Suprapubic skin (tissue), 3 donors: ENCODE data around the gene P4HB.

Experiments
- EP300 ChIP-seq: sonication (generic); formaldehyde crosslinking; IDR thresholded peaks from one replicate; pipeline ENCODE4 v1.6.1; 2017; ENCODE audit warnings: antibody characterized with exemption
- TF ChIP-seq, protein P1 (sequence below), 2 donors: fragments of 200-600 bp in 1 of 2; fragments of 450-650 bp in 1 of 2; sonication (generic) in 1 of 2; IDR thresholded peaks; one replicate each; pipeline ENCODE4 v1.5.1; 2016 to 2019; ENCODE audit warnings: antibody characterized with exemption in 2 of 2, mild to moderate bottlenecking in 1 of 2, moderate library complexity in 1 of 2

DNA sequence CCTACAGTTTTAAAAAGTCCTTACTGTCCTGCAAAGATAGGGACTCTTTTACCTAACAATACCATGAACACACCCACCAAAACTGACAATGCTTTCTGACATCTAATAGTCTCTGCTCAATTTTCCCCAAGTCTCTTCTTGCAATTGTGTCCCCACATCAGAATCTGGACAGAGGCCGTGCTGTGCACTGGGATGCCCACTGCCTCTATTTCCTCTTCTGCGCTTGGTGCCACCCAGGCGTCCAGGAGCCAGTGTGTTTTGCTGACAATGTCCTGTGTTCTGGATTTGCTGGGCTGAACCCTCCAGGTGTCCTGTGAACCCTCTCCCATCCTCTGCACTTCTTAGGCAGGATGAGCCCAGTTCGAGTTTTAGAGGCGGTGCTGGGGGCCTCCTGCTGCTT, 17.2 kb upstream of the P4HB start:
- TF ChIP-seq, protein P1, sequence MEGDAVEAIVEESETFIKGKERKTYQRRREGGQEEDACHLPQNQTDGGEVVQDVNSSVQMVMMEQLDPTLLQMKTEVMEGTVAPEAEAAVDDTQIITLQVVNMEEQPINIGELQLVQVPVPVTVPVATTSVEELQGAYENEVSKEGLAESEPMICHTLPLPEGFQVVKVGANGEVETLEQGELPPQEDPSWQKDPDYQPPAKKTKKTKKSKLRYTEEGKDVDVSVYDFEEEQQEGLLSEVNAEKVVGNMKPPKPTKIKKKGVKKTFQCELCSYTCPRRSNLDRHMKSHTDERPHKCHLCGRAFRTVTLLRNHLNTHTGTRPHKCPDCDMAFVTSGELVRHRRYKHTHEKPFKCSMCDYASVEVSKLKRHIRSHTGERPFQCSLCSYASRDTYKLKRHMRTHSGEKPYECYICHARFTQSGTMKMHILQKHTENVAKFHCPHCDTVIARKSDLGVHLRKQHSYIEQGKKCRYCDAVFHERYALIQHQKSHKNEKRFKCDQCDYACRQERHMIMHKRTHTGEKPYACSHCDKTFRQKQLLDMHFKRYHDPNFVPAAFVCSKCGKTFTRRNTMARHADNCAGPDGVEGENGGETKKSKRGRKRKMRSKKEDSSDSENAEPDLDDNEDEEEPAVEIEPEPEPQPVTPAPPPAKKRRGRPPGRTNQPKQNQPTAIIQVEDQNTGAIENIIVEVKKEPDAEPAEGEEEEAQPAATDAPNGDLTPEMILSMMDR (IDR thresholded peaks at IDR 0.05) = no peak
- TF ChIP-seq EP300 = no peak
